NCI-H1417 (cell line): ENCODE data around the gene KIF2C.
"Not testable (repeated sequence)": the region's sequence is repeated elsewhere in the genome, so short reads cannot be mapped to it uniquely, and the experiment has no call there.

Source experiments
- DNase-seq, 3 experiments: peaks; one replicate each; lab custom pipeline; 2025; lab: John Stamatoyannopoulos, UW

The KIF2C gene

GRCh38 chr1:44719318-44719717 is 20.3 kb upstream of the KIF2C start:
- DNase-seq = no peak

- no peak for DNase-seq
These were observed 19.4 kb upstream of the KIF2C start for GRCh38 chr1:44720281-44720680.

GRCh38 chr1:44721485-44722361 is 17.9 kb upstream of the KIF2C start:
- peak; percentile 75 to 94 (median 83) for DNase-seq

- DNase-seq = no peak
These were observed 16.6 kb upstream of the KIF2C start for GRCh38 chr1:44723064-44723463.

- DNase-seq = no peak
These were observed 15.9 kb upstream of the KIF2C start for GRCh38 chr1:44723496-44724295.

GRCh38 chr1:44724296-44724954 is 15.2 kb upstream of the KIF2C start:
- DNase-seq = no peak

GRCh38 chr1:44724955-44725698 is 14.5 kb upstream of the KIF2C start:
- DNase-seq = no peak

- peak; percentile 93 to 99 (median 97) for DNase-seq
These were observed 8.7 kb upstream of the KIF2C start, which contains the start of gene RNU5D-1 for GRCh38 chr1:44730741-44731512. RNU5D-1 (minus strand) TSS chr1:44731170.

GRCh38 chr1:44733365-44733764 is 6.3 kb upstream of the KIF2C start:
- no peak for DNase-seq

- no peak for DNase-seq
These were observed 5.9 kb upstream of the KIF2C start for GRCh38 chr1:44733784-44734183.

- DNase-seq = no peak
These were observed 3.6 kb upstream of the KIF2C start for GRCh38 chr1:44735992-44736391.

GRCh38 chr1:44738953-44739306 is 707 bp upstream of the KIF2C start:
- DNase-seq = not testable (repeated sequence)

- DNase-seq = no peak
These were observed 561 bp downstream of the KIF2C start for GRCh38 chr1:44740179-44740617.

- DNase-seq = no peak
These were observed 3.6 kb downstream of the KIF2C start for GRCh38 chr1:44743211-44743610.

- DNase-seq = no peak
These were observed 8.2 kb downstream of the KIF2C start for GRCh38 chr1:44747878-44748277.

GRCh38 chr1:44757420-44757819 is 17.8 kb downstream of the KIF2C start:
- DNase-seq = no peak

GRCh38 chr1:44759077-44759476 is 19.4 kb downstream of the KIF2C start:
- no peak for DNase-seq

- no peak for DNase-seq
These were observed 21.2 kb downstream of the KIF2C start for GRCh38 chr1:44760876-44761275.

GRCh38 chr1:44766421-44766820 is 26.8 kb downstream of the KIF2C start:
- not testable (repeated sequence) for DNase-seq

- DNase-seq = peak; percentile 92 to 96 (median 95)
These were observed 35.7 kb downstream of the KIF2C start, which contains the start of gene RPS8 for GRCh38 chr1:44775078-44775929. RPS8 (plus strand) TSS chr1:44775540; CDS start chr1:44775597, 57 bp downstream.
